Neural progenitor cell (in vitro differentiated cells): ENCODE measurements around the gene SMAD2.

Source experiments
- CTCF ChIP-seq: fragments of 200-600 bp; sonication (generic); IDR thresholded peaks from 2 replicates; pipeline ENCODE4 v1.5.1; 2017; ENCODE audit warnings: antibody characterized with exemption, mild to moderate bottlenecking
- EZH2 ChIP-seq: fragments of 200-600 bp; sonication (generic); IDR thresholded peaks from 2 replicates; pipeline ENCODE4 v1.6.1; 2017; ENCODE audit warnings: antibody characterized with exemption, mild to moderate bottlenecking, moderate library complexity
- EZH2phosphoT487 ChIP-seq: fragments of 200-600 bp; sonication (generic); IDR thresholded peaks from 2 replicates; pipeline ENCODE4 v1.6.1; 2017; ENCODE audit warnings: antibody characterized with exemption

DNA sequence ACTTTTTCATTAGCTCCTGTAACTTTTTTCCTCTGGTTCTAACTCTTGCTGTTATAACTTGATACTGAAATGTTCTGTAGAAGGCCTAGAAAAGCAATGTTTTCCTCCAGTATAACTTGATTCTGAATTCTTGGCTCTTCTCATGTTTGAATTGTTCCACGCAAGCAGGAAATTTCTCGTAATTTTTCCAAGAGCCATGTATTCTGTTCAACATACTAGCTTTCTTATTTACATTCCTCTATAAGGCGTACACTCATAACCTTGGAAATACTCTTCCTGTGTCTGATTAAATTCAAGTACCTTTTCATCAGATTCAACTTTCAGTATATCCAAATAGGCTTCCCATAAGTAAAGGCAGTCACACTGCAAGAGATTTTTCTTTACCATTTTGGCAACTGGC is 109.1 kb downstream of the SMAD2 start:
- no peak for TF ChIP-seq CTCF
- TF ChIP-seq EZH2phosphoT487: no peak
- no peak for TF ChIP-seq EZH2
